Right atrium auricular region (tissue), 2 donors: Measurements from ENCODE around the gene VWA7. TPM values are rescaled to one million over a fixed set of nuclear protein-coding genes. Genes with fewer than 3 reads are reported as not detected.

Source experiments
- DNase-seq: peaks from one replicate; pipeline ENCODE4 v3.0.0-alpha.2; 2019; ENCODE audit warnings: low spot score
- H3K27ac ChIP-seq, 2 donors: fragments of 200-600 bp; sonication (generic); 1 replicate in 1 of 2; 2 replicates in 1 of 2; pipeline ENCODE4 v1.5.1; 2016 to 2019
- H3K27me3 ChIP-seq, 2 donors: fragments of 200-600 bp; sonication (generic); one replicate each; pipeline versions ENCODE4 v1.5.1 to v1.6.0; 2017 to 2019
- H3K36me3 ChIP-seq: fragments of 200-600 bp; sonication (generic); one replicate; pipeline ENCODE4 v1.5.1; 2016
- H3K4me1 ChIP-seq, 2 donors: fragments of 200-600 bp; sonication (generic); one replicate each; pipeline versions ENCODE4 v1.5.1 to v1.6.0; 2017 to 2019
- H3K4me3 ChIP-seq, 2 donors: fragments of 200-600 bp; sonication (generic); 1 replicate in 1 of 2; 2 replicates in 1 of 2; pipeline ENCODE4 v1.5.1; 2017 to 2019; ENCODE audit warnings: mild to moderate bottlenecking in 1 of 2, moderate library complexity in 1 of 2
- H3K9me3 ChIP-seq, 2 donors: fragments of 200-600 bp; sonication (generic); one replicate each; pipeline ENCODE4 v1.5.1; 2019
- CTCF ChIP-seq, 2 donors: fragments of 200-600 bp; sonication (generic); IDR thresholded peaks; one replicate each; pipeline ENCODE4 v1.5.1; 2019; ENCODE audit warnings: antibody characterized with exemption in 2 of 2
- total RNA-seq, 2 donors: library from RNA; depleted of rRNA; stranded (reverse); fragments of >200 nt; gene quantifications; one replicate each; pipeline ENCODE4 v1.1.0, GENCODE V29; 2016

The VWA7 gene
- total RNA-seq, 2 donors from 2014 or later, result 4.1 to 7.5 TPM

- Histone ChIP-seq H3K9me3 (no peaks in the 10 kb centered on the region), H3K36me3 (peaks cover 62% of the 10 kb centered on the region), H3K4me1 (peaks cover 0 to 17% of the 10 kb centered on the region in 2 donors), H3K4me3 (no peak overlapping the region), H3K27ac (no peak overlapping the region), H3K27me3 (no peaks in the 10 kb centered on the region)
- no peak for TF ChIP-seq CTCF (IDR thresholded peaks at IDR 0.05)
- no peak for DNase-seq
Measured at GRCh38 chr6:31778999-31779885, 2.1 kb upstream of the VWA7 start.

- no peak overlapping the region for H3K27ac ChIP-seq
Measured at GRCh38 chr6:31778193-31778592, 1.1 kb upstream of the VWA7 start.

GRCh38 chr6:31777667-31778050, 531 bp upstream of the VWA7 start:
- Histone ChIP-seq H3K36me3 (peaks cover 49% of the 10 kb centered on the region), H3K4me1 (peaks cover 0 to 17% of the 10 kb centered on the region in 2 donors), H3K27me3 (no peaks in the 10 kb centered on the region), H3K9me3 (no peaks in the 10 kb centered on the region), H3K27ac (peak overlapping the region; percentile 61 to 70), H3K4me3 (no peak overlapping the region)
- no peak for DNase-seq
- TF ChIP-seq CTCF (IDR thresholded peaks at IDR 0.05), result no peak

More at GRCh38 chr6:31778193-31778592, 1.1 kb upstream of the VWA7 start:
- H3K36me3 ChIP-seq, result peaks cover 54% of the 10 kb centered on the region
- H3K27me3 ChIP-seq, result no peaks in the 10 kb centered on the region
- no peak for TF ChIP-seq CTCF (IDR thresholded peaks at IDR 0.05)
- H3K9me3 ChIP-seq, result no peaks in the 10 kb centered on the region
- peaks cover 0 to 17% of the 10 kb centered on the region in 2 donors for H3K4me1 ChIP-seq
- DNase-seq, result no peak
- no peak overlapping the region for H3K4me3 ChIP-seq

- Histone ChIP-seq H3K9me3 (no peaks in the 10 kb centered on the region), H3K27me3 (no peaks in the 10 kb centered on the region), H3K4me1 (peaks cover 0 to 17% of the 10 kb centered on the region in 2 donors), H3K4me3 (peak overlapping the region in 1 of 2 donors; percentile 8), H3K36me3 (peaks cover 38% of the 10 kb centered on the region), H3K27ac (peak overlapping the region; percentile 61 to 70)
- no peak for TF ChIP-seq CTCF (IDR thresholded peaks at IDR 0.05)
- no peak for DNase-seq
Measured at GRCh38 chr6:31776485-31776988, 591 bp downstream of the VWA7 start.

GRCh38 chr6:31775633-31776484, 1.3 kb downstream of the VWA7 start:
- TF ChIP-seq CTCF (IDR thresholded peaks at IDR 0.05), result no peak
- Histone ChIP-seq H3K36me3 (peaks cover 31% of the 10 kb centered on the region), H3K27ac (peak overlapping the region; percentile 61 to 70), H3K9me3 (no peaks in the 10 kb centered on the region), H3K4me3 (no peak overlapping the region), H3K4me1 (peaks cover 0 to 17% of the 10 kb centered on the region in 2 donors), H3K27me3 (no peaks in the 10 kb centered on the region)
- DNase-seq, result no peak
